ENCODE data around the gene ITIH5. TPM values are rescaled to one million over a fixed set of nuclear protein-coding genes. Genes with fewer than 3 reads are reported as not detected.

ITIH5 gene
- total and polyA plus RNA-seq, 2 donors (not counting 1 experiment from before 2014, with no cell fraction given), result 0.22 to 12.4 TPM

DNA sequence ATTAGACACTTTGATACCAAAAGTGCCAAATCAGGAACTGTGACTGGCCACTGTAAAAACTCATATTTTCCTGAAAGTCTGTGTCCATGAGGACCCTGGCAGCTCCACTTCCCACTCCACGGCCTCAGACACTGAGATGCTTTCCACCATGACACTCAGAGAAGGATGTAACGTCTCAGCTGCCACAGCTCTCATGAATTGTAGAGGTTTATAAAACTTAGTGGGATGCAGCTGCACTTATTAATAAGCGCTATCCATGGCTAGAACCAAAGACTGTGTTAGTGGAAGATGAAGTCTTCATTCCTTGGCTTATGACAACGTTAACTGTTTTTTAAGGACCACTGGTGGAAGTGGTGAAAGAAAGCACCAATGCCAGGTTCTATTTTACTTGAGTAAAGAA lies 121.0 kb downstream of the ITIH5 start:
- TF ChIP-seq EZH2 (IDR thresholded peaks at IDR 0.05; ENCODE audit: low read length, missing control alignments), result no peak
- TF ChIP-seq, protein P1, sequence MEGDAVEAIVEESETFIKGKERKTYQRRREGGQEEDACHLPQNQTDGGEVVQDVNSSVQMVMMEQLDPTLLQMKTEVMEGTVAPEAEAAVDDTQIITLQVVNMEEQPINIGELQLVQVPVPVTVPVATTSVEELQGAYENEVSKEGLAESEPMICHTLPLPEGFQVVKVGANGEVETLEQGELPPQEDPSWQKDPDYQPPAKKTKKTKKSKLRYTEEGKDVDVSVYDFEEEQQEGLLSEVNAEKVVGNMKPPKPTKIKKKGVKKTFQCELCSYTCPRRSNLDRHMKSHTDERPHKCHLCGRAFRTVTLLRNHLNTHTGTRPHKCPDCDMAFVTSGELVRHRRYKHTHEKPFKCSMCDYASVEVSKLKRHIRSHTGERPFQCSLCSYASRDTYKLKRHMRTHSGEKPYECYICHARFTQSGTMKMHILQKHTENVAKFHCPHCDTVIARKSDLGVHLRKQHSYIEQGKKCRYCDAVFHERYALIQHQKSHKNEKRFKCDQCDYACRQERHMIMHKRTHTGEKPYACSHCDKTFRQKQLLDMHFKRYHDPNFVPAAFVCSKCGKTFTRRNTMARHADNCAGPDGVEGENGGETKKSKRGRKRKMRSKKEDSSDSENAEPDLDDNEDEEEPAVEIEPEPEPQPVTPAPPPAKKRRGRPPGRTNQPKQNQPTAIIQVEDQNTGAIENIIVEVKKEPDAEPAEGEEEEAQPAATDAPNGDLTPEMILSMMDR (conservative IDR thresholded peaks at IDR 0.05 in 1 of 2, IDR thresholded peaks at IDR 0.05 in 1 of 2; ENCODE audit: low read depth in 1 of 2, low read length in 2 of 2), result no peak
- no peak overlapping the region for H3K27ac ChIP-seq (ENCODE audit: insufficient read depth, low read length)
- H3K79me2 ChIP-seq (ENCODE audit: control insufficient read depth, insufficient read depth, low read length), result no peaks in the 10 kb centered on the region
- H3K4me2 ChIP-seq (ENCODE audit: extremely low read depth, insufficient read depth, low read length), result no peak overlapping the region
- H3K36me3 ChIP-seq (ENCODE audit: control insufficient read depth, insufficient read depth, low read length), result no peaks in the 10 kb centered on the region
- H3K9ac ChIP-seq (ENCODE audit: insufficient read depth, low read length), result no peak overlapping the region
- H3K4me3 ChIP-seq (replicated peaks in 1 of 4; ENCODE audit: control extremely low read depth in 1 of 4, insufficient read depth in 1 of 4, low read depth in 3 of 4, low read length in 4 of 4), result no peak overlapping the region
- no peak overlapping the region for H2AFZ ChIP-seq (ENCODE audit: low read length)
- no peaks in the 10 kb centered on the region for H3K9me3 ChIP-seq (ENCODE audit: control insufficient read depth, insufficient read depth, low read depth, low read length)
- no peak for DNase-seq (ENCODE audit: low read depth in 2 of 2)
- no peaks in the 10 kb centered on the region for H4K20me1 ChIP-seq (ENCODE audit: control insufficient read depth, extremely low read depth, insufficient read depth, low read length)
- H3K4me1 ChIP-seq (ENCODE audit: control insufficient read depth, extremely low read depth, insufficient read depth, low read length), result no peaks in the 10 kb centered on the region
- H3K27me3 ChIP-seq (ENCODE audit: control insufficient read depth, insufficient read depth, low read length), result no peaks in the 10 kb centered on the region

- Histone ChIP-seq H3K9me3 (ENCODE audit: control insufficient read depth, insufficient read depth, low read depth, low read length) (no peaks in the 10 kb centered on the region), H3K36me3 (ENCODE audit: control insufficient read depth, insufficient read depth, low read length) (no peaks in the 10 kb centered on the region), H3K4me2 (ENCODE audit: extremely low read depth, insufficient read depth, low read length) (no peak overlapping the region), H3K27ac (ENCODE audit: insufficient read depth, low read length) (no peak overlapping the region), H3K4me1 (ENCODE audit: control insufficient read depth, extremely low read depth, insufficient read depth, low read length) (no peaks in the 10 kb centered on the region), H3K79me2 (ENCODE audit: control insufficient read depth, insufficient read depth, low read length) (no peaks in the 10 kb centered on the region), H3K4me3 (replicated peaks in 1 of 4; ENCODE audit: control extremely low read depth in 1 of 4, insufficient read depth in 1 of 4, low read depth in 3 of 4, low read length in 4 of 4) (no peak overlapping the region), H3K27me3 (ENCODE audit: control insufficient read depth, insufficient read depth, low read length) (no peaks in the 10 kb centered on the region), H2AFZ (ENCODE audit: low read length) (no peak overlapping the region), H3K9ac (ENCODE audit: insufficient read depth, low read length) (no peak overlapping the region), H4K20me1 (ENCODE audit: control insufficient read depth, extremely low read depth, insufficient read depth, low read length) (no peaks in the 10 kb centered on the region)
- TF ChIP-seq EZH2 (IDR thresholded peaks at IDR 0.05; ENCODE audit: low read length, missing control alignments), result no peak
- TF ChIP-seq, protein P1 (conservative IDR thresholded peaks at IDR 0.05 in 1 of 2, IDR thresholded peaks at IDR 0.05 in 1 of 2; ENCODE audit: low read depth in 1 of 2, low read length in 2 of 2), result no peak
- DNase-seq (ENCODE audit: low read depth in 2 of 2), result no peak
These were observed 121.5 kb downstream of the ITIH5 start for GRCh38 chr10:7545261-7545660.

DNA sequence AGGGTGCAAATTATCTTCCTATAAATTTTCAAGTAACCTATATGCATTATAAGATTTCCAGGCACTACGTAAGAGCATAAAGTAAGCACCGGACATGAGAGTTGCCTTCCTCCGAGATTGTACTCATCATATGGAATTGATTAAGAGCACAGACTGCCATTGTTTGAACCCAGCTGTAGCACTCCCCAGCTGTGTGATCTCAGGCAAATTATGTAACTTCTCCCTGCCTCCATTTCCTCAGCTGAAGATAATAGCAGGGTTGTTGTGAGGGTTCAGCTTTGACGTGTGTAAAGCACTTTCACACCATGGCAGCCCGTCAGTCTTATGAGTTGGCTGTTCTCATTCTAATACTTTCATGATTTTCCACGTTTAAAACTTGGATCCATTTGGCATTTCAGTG lies 122.6 kb downstream of the ITIH5 start:
- TF ChIP-seq EZH2 (IDR thresholded peaks at IDR 0.05; ENCODE audit: low read length, missing control alignments), result no peak
- TF ChIP-seq, protein P1 (conservative IDR thresholded peaks at IDR 0.05 in 1 of 2, IDR thresholded peaks at IDR 0.05 in 1 of 2; ENCODE audit: low read depth in 1 of 2, low read length in 2 of 2), result no peak
- H3K4me3 ChIP-seq (replicated peaks in 1 of 4; ENCODE audit: control extremely low read depth in 1 of 4, insufficient read depth in 1 of 4, low read depth in 3 of 4, low read length in 4 of 4), result no peak overlapping the region
- no peaks in the 10 kb centered on the region for H3K4me1 ChIP-seq (ENCODE audit: control insufficient read depth, extremely low read depth, insufficient read depth, low read length)
- no peak overlapping the region for H3K4me2 ChIP-seq (ENCODE audit: extremely low read depth, insufficient read depth, low read length)
- no peaks in the 10 kb centered on the region for H3K79me2 ChIP-seq (ENCODE audit: control insufficient read depth, insufficient read depth, low read length)
- no peaks in the 10 kb centered on the region for H3K36me3 ChIP-seq (ENCODE audit: control insufficient read depth, insufficient read depth, low read length)
- DNase-seq (ENCODE audit: low read depth in 2 of 2), result no peak
- no peak overlapping the region for H3K27ac ChIP-seq (ENCODE audit: insufficient read depth, low read length)
- no peak overlapping the region for H2AFZ ChIP-seq (ENCODE audit: low read length)
- H3K9me3 ChIP-seq (ENCODE audit: control insufficient read depth, insufficient read depth, low read depth, low read length), result no peaks in the 10 kb centered on the region
- H3K27me3 ChIP-seq (ENCODE audit: control insufficient read depth, insufficient read depth, low read length), result no peaks in the 10 kb centered on the region
- no peak overlapping the region for H3K9ac ChIP-seq (ENCODE audit: insufficient read depth, low read length)
- no peaks in the 10 kb centered on the region for H4K20me1 ChIP-seq (ENCODE audit: control insufficient read depth, extremely low read depth, insufficient read depth, low read length)

Data from fibroblast of lung (primary cell).